Measurements from ENCODE around the gene MGAT5B.

MGAT5B gene

GRCh38 chr17:76995387-76996105 lies 127.3 kb downstream of the MGAT5B start:
- in situ Hi-C loops (cut with MboI; ENCODE audit: low sequenced_read_pairs, unreplicated experiment) = no loop called here
- no peak for TF ChIP-seq CTCF (IDR thresholded peaks at IDR 0.05; ENCODE audit: borderline replicate concordance, control extremely low read depth, extremely low read depth, insufficient read depth, missing control alignments)
- DNase-seq (ENCODE audit: low spot score) = no peak

DNA sequence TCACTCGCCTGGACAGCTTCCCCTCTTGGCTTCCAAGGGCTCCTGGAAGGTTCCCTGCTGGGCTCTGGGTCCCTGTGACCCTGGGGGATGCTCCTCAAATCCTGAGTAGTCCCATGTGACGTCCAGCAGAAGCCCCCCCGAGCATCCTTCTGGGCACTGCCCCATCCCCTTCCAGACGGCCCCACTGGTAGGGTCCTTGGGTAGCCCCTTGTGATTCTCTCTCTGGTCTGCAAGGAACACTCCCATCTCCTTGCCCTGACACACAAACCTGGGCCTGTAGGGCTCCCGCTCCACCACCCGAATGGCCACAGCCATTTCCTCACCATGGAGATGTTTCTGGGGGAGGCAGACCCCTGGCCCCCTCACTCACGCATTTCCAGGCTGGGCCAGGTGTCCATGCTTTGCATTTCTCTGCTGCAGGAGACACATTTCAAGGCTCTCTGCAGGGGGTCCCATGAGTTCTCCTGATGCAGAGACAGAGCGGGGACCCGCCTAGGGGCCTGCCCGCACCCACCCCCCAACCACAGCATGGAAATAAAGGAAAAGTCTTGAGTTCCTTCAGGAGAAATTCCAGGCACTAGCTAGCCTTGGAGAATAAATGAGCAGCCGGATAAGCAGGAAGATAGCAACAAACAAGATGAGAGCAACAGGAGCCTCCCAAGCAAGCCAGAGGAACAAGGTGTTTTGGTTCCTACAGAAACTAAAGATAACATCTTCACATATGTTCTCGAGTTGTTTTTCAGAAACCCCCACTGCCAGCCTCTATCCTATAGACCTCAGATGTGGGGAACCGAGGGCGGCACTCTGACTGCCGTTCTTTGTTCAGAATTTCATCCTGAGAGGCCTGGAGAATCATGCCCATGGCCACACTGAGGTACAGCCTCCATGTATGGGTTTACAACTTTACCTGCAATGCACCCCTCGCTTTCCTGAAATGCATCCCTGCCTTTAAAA lies 128.8 kb downstream of the MGAT5B start:
- no peak for DNase-seq (ENCODE audit: low spot score)
- in situ Hi-C loops (cut with MboI; ENCODE audit: low sequenced_read_pairs, unreplicated experiment) = no loop called here
- TF ChIP-seq CTCF (IDR thresholded peaks at IDR 0.05; ENCODE audit: borderline replicate concordance, control extremely low read depth, extremely low read depth, insufficient read depth, missing control alignments) = no peak

DNA sequence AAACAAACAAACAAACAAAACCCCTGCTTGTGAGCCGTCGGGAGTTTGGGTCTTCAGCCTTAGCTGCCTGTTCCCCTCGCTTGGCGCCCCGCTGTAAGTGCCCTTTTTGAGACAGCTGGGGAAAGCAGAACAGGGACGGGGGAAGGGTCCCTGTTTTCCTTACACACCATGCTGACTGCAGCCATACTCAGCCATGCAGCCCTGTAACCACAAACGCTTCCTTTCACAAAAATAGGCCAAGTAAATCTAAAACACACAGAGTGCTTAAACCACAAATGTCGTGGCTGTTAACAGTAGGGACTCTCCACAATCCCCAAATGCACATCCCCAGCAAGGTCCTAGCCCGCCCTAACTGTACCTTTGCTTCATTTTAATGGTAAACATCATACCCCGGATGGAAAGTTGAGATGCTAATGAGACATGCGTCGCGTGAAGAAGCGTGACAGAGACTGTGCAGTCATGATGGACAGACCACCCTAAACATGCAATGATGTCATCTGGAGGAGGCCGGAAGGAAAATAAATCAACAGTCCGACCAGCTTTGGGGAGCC lies 129.9 kb downstream of the MGAT5B start:
- in situ Hi-C loops (cut with MboI; ENCODE audit: low sequenced_read_pairs, unreplicated experiment) = no loop called here
- peak; percentile 81 for DNase-seq (ENCODE audit: low spot score)
- TF ChIP-seq CTCF (IDR thresholded peaks at IDR 0.05; ENCODE audit: borderline replicate concordance, control extremely low read depth, extremely low read depth, insufficient read depth, missing control alignments) = no peak

DNA sequence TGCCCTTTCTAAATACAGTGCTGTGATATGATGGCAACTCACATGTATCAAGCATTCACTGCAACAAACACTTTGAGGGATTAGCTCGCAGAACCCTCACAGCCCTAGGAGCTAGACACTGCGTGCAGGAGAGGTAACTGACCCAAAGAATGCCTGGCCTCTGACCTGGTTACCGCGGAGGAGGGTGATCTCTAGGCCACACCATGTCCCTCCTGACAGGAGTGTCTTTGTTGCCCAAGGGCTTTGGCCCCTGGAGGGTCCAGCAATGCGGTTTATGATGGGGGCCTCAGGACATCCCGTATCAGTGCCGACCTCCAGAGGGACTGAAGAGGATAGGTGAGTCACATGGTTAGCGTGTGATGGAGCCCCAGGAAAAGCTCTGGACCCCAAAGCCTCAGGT lies 130.6 kb downstream of the MGAT5B start:
- in situ Hi-C loops (cut with MboI; ENCODE audit: low sequenced_read_pairs, unreplicated experiment) = no loop called here
- no peak for TF ChIP-seq CTCF (IDR thresholded peaks at IDR 0.05; ENCODE audit: borderline replicate concordance, control extremely low read depth, extremely low read depth, insufficient read depth, missing control alignments)
- DNase-seq (ENCODE audit: low spot score) = no peak
